Neural cell (in vitro differentiated cells): ENCODE data around the gene UGGT2. TPM values are rescaled to one million over a fixed set of nuclear protein-coding genes. Genes with fewer than 3 reads are reported as not detected.

Experiments
- H2AFZ ChIP-seq: fragments of 200-600, 300-800 bp; sonication (generic), shearing (Covaris generic); 2 replicates; pipeline ENCODE4 v1.6.0; 2014; ENCODE audit warnings: low read depth, mild to moderate bottlenecking, antibody characterized with exemption, low read length, moderate library complexity
- H3F3A ChIP-seq: fragments of 200-600 bp; shearing (Covaris generic); 2 replicates; pipeline ENCODE4 v1.6.1; 2016; ENCODE audit warnings: mild to moderate bottlenecking, moderate library complexity, mixed read lengths, antibody characterized with exemption, low read length; ENCODE audit not compliant: insufficient read depth, poor library complexity, severe bottlenecking
- H3K27ac ChIP-seq: fragments of 200-600, 300-800 bp; sonication (generic), shearing (Covaris generic); 2 replicates; pipeline ENCODE4 v1.5.1; 2014; ENCODE audit warnings: mild to moderate bottlenecking, low read length, moderate library complexity
- H3K27me3 ChIP-seq: fragments of 300-800, 200-600 bp; sonication (generic), shearing (Covaris generic); 2 replicates; pipeline ENCODE4 v1.6.0; 2014; ENCODE audit warnings: mild to moderate bottlenecking, low read depth, low read length, moderate library complexity; ENCODE audit not compliant: insufficient read depth
- H3K36me3 ChIP-seq: fragments of 300-800, 200-600 bp; sonication (generic), shearing (Covaris generic); 2 replicates; pipeline ENCODE4 v1.5.1; 2014; ENCODE audit warnings: mild to moderate bottlenecking, antibody characterized with exemption, low read length, moderate library complexity; ENCODE audit not compliant: insufficient read depth
- H3K4me2 ChIP-seq: fragments of 300-800, 200-600 bp; sonication (generic), shearing (Covaris generic); 2 replicates; pipeline ENCODE4 v1.6.0; 2014; ENCODE audit warnings: mild to moderate bottlenecking, low read length
- H3K4me3 ChIP-seq: fragments of 300-800, 200-600 bp; sonication (generic), shearing (Covaris generic); 2 replicates; pipeline ENCODE4 v1.5.1; 2014; ENCODE audit warnings: mild to moderate bottlenecking, low read length, moderate library complexity
- H3K79me2 ChIP-seq: fragments of 200-600 bp; shearing (Covaris generic); replicated peaks from 2 replicates; pipeline ENCODE4 v1.6.0; 2014; ENCODE audit warnings: mild to moderate bottlenecking, low read length, moderate library complexity; ENCODE audit not compliant: insufficient read depth
- H3K9ac ChIP-seq: fragments of 300-800, 200-600 bp; sonication (generic), shearing (Covaris generic); 2 replicates; pipeline ENCODE4 v1.6.1; 2016; ENCODE audit warnings: mild to moderate bottlenecking, low read length, mixed read lengths
- H3K9me2 ChIP-seq: fragments of 200-600 bp; shearing (Covaris generic); 2 replicates; pipeline ENCODE4 v1.6.1; 2016; ENCODE audit warnings: mild to moderate bottlenecking, low read length, mixed read lengths; ENCODE audit not compliant: insufficient read depth
- H3K9me3 ChIP-seq: fragments of 200-600, 300-800 bp; sonication (generic), shearing (Covaris generic); 2 replicates; pipeline ENCODE4 v1.6.1; 2016; ENCODE audit warnings: mild to moderate bottlenecking, mixed run types, low read length, moderate library complexity, mixed read lengths
- H4K20me1 ChIP-seq: fragments of 200-600 bp; shearing (Covaris generic); 2 replicates; pipeline ENCODE4 v1.6.1; 2016; ENCODE audit warnings: mild to moderate bottlenecking, mixed run types; ENCODE audit not compliant: insufficient read depth
- EP300 ChIP-seq: fragments of 450-650 bp; conservative IDR thresholded peaks from 2 replicates; pipeline ENCODE4 v1.6.1; 2014; ENCODE audit warnings: antibody characterized with exemption, mild to moderate bottlenecking, moderate library complexity; ENCODE audit not compliant: poor library complexity, severe bottlenecking
- EZH2 ChIP-seq: fragments of 200-600, 300-800 bp; shearing (Covaris generic), sonication (generic); IDR thresholded peaks from 2 replicates; pipeline ENCODE4 v1.6.1; 2014; ENCODE audit warnings: antibody characterized with exemption, low read length, borderline replicate concordance, mild to moderate bottlenecking; ENCODE audit not compliant: insufficient read depth, poor library complexity, severe bottlenecking
- MXI1 ChIP-seq: fragments of 450-650 bp; conservative IDR thresholded peaks from 2 replicates; pipeline ENCODE4 v1.6.1; 2014; ENCODE audit warnings: antibody characterized with exemption, mild to moderate bottlenecking; ENCODE audit not compliant: poor library complexity, severe bottlenecking
- POLR2AphosphoS5 ChIP-seq: IDR thresholded peaks from 2 replicates; pipeline ENCODE4 v1.6.1; 2012
- RAD21 ChIP-seq: fragments of 450-650 bp; conservative IDR thresholded peaks from 2 replicates; pipeline ENCODE4 v1.6.1; 2014; ENCODE audit warnings: antibody characterized with exemption, mild to moderate bottlenecking, moderate library complexity
- SMC3 ChIP-seq: fragments of 450-650 bp; conservative IDR thresholded peaks from 2 replicates; pipeline ENCODE4 v1.6.1; 2014; ENCODE audit warnings: antibody characterized with exemption, mild to moderate bottlenecking, moderate library complexity; ENCODE audit not compliant: poor library complexity
- TAF1 ChIP-seq: IDR thresholded peaks from 2 replicates; pipeline ENCODE4 v1.6.1; 2012; ENCODE audit warnings: low read depth
- polyA plus RNA-seq: library from polyadenylated mRNA; depleted of rRNA; stranded (reverse); fragments of >200 nt; gene quantifications from 2 replicates; pipeline ENCODE4 v1.2.3, GENCODE V29; 2014
- TF ChIP-seq, protein P1 (sequence below): IDR thresholded peaks from 2 replicates; pipeline ENCODE4 v1.6.1; 2012; ENCODE audit warnings: borderline replicate concordance
- TF ChIP-seq, protein P2 (sequence below): fragments of 450-650 bp; IDR thresholded peaks from 2 replicates; pipeline ENCODE4 v1.5.1; 2014; ENCODE audit warnings: antibody characterized with exemption, mild to moderate bottlenecking, moderate library complexity; ENCODE audit not compliant: poor library complexity, severe bottlenecking

Gene UGGT2
- polyA plus RNA-seq, 1 donor from 2014 or later: 35.3 TPM

DNA sequence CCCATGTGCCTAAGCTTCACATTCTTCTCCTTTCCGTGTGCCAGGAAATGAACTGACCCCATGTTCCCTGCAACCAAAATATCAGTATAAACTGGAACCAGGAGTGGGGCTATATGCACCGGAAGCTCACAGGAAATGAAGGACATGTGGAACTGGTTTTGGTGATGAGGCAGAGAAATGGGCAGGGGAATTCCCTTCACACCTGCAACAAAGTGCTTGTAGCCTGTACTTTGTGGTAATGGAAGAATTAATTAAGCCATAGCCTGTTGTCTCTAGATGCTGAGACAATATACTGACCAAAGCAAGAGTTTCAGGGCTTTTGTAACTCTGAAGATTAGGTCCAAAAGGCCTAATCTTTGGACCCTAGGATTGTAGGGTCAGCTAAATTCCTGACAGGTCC is 15.5 kb upstream of the UGGT2 start:
- H3K4me3 ChIP-seq: no peak overlapping the region
- no peaks in the 10 kb centered on the region for H3K79me2 ChIP-seq
- H3K36me3 ChIP-seq: no peaks in the 10 kb centered on the region
- H3K4me2 ChIP-seq: no peak overlapping the region
- no peak overlapping the region for H3K9ac ChIP-seq
- H3K9me3 ChIP-seq: no peaks in the 10 kb centered on the region
- no peaks in the 10 kb centered on the region for H3K27me3 ChIP-seq
- no peak overlapping the region for H2AFZ ChIP-seq
- no peak for TF ChIP-seq MXI1
- TF ChIP-seq EP300: no peak
- TF ChIP-seq, protein P1, sequence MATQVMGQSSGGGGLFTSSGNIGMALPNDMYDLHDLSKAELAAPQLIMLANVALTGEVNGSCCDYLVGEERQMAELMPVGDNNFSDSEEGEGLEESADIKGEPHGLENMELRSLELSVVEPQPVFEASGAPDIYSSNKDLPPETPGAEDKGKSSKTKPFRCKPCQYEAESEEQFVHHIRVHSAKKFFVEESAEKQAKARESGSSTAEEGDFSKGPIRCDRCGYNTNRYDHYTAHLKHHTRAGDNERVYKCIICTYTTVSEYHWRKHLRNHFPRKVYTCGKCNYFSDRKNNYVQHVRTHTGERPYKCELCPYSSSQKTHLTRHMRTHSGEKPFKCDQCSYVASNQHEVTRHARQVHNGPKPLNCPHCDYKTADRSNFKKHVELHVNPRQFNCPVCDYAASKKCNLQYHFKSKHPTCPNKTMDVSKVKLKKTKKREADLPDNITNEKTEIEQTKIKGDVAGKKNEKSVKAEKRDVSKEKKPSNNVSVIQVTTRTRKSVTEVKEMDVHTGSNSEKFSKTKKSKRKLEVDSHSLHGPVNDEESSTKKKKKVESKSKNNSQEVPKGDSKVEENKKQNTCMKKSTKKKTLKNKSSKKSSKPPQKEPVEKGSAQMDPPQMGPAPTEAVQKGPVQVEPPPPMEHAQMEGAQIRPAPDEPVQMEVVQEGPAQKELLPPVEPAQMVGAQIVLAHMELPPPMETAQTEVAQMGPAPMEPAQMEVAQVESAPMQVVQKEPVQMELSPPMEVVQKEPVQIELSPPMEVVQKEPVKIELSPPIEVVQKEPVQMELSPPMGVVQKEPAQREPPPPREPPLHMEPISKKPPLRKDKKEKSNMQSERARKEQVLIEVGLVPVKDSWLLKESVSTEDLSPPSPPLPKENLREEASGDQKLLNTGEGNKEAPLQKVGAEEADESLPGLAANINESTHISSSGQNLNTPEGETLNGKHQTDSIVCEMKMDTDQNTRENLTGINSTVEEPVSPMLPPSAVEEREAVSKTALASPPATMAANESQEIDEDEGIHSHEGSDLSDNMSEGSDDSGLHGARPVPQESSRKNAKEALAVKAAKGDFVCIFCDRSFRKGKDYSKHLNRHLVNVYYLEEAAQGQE: no peak
- TF ChIP-seq POLR2AphosphoS5: no peak
- TF ChIP-seq TAF1: no peak
- no peak for TF ChIP-seq RAD21
- no peak for TF ChIP-seq EZH2
- TF ChIP-seq, protein P2, sequence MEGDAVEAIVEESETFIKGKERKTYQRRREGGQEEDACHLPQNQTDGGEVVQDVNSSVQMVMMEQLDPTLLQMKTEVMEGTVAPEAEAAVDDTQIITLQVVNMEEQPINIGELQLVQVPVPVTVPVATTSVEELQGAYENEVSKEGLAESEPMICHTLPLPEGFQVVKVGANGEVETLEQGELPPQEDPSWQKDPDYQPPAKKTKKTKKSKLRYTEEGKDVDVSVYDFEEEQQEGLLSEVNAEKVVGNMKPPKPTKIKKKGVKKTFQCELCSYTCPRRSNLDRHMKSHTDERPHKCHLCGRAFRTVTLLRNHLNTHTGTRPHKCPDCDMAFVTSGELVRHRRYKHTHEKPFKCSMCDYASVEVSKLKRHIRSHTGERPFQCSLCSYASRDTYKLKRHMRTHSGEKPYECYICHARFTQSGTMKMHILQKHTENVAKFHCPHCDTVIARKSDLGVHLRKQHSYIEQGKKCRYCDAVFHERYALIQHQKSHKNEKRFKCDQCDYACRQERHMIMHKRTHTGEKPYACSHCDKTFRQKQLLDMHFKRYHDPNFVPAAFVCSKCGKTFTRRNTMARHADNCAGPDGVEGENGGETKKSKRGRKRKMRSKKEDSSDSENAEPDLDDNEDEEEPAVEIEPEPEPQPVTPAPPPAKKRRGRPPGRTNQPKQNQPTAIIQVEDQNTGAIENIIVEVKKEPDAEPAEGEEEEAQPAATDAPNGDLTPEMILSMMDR: no peak
- TF ChIP-seq SMC3: no peak
- no peak overlapping the region for H3K27ac ChIP-seq
- no peaks in the 10 kb centered on the region for H3F3A ChIP-seq
- H4K20me1 ChIP-seq: no peaks in the 10 kb centered on the region
- H3K9me2 ChIP-seq: no peaks in the 10 kb centered on the region

GRCh38 chr13:96065849-96066248 is 12.6 kb upstream of the UGGT2 start:
- Histone ChIP-seq H3K36me3 (no peaks in the 10 kb centered on the region), H3K9me3 (no peaks in the 10 kb centered on the region), H4K20me1 (no peaks in the 10 kb centered on the region), H3K27me3 (no peaks in the 10 kb centered on the region), H3K9me2 (no peaks in the 10 kb centered on the region), H3K9ac (no peak overlapping the region), H3K4me3 (no peak overlapping the region), H3K27ac (no peak overlapping the region), H3F3A (no peaks in the 10 kb centered on the region), H2AFZ (no peak overlapping the region), H3K4me2 (no peak overlapping the region), H3K79me2 (no peaks in the 10 kb centered on the region)
- TF ChIP-seq TAF1: no peak
- TF ChIP-seq, protein P1: no peak
- TF ChIP-seq, protein P2: peak; percentile 38
- TF ChIP-seq MXI1: no peak
- no peak for TF ChIP-seq EZH2
- TF ChIP-seq SMC3: peak; percentile 56
- no peak for TF ChIP-seq EP300
- peak; percentile 60 for TF ChIP-seq RAD21
- no peak for TF ChIP-seq POLR2AphosphoS5
